NCI-H2029 (cell line): Measurements from ENCODE around the gene ATXN2.

Experiments
- DNase-seq: peaks from one replicate; lab custom pipeline; 2025; lab: John Stamatoyannopoulos, UW

ATXN2 gene

DNA sequence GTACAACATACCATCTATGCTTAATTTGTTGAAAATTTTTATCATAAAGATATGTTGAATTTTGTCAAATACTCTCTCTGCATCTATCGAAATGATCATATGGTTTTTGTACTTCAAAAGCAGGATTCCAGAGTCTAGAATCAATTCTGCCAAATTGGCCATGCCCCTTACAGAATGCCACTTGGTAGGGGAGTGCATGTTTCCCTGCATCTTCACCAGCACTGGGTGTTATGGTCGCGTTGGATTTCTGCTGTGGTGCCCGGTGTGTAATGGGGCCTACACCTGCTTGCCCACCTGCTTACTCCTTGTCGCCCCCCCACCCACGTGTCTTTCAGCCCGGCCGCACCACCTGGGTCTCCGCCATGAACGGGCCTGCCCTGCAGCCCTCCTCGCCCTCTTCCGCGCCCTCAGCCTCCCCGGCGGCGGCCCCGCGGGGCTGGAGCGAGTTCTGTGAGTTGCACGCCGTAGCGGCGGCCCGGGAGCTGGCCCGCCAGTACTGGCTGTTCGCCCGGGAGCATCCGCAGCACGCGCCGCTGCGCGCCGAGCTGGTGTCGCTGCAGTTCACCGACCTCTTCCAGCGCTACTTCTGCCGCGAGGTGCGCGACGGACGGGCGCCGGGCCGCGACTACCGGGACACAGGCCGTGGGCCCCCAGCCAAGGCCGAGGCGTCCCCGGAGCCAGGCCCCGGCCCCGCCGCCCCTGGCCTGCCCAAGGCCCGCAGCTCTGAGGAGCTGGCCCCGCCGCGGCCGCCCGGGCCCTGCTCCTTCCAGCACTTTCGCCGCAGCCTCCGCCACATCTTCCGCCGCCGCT, 181.1 kb downstream of the ATXN2 start:
- no peak for DNase-seq

GRCh38 chr12:111417290-111417689, 181.8 kb downstream of the ATXN2 start:
- DNase-seq = no peak

DNA sequence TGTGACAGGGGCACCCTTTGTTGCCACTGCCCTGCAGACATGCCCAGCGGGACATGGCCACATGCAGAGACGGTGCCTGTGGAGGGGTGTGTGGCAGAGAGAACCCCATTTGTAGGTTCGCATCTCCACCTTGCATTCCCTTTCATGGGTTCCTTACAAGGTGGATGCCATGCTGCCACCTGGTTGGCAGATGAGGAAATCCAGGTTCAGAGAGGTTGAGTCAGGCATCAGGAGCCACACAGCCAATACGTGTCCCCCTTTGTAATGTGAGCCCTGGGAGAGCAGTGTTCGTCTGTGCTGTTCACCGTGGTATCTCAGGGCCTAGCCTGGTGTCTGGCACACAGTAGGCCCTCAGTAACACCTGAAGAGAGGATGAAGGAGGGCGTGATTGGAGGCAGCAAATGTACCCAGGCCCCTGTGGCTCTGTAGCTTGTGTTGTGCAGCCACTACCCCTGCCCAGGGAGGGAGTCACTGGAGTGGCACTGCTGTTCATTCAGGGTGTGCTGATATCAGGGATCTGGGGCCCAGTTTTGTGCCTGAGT, 184.3 kb downstream of the ATXN2 start:
- DNase-seq = no peak

- no peak for DNase-seq
Observed at GRCh38 chr12:111413442-111414086, 185.6 kb downstream of the ATXN2 start.

- no peak for DNase-seq
Observed at GRCh38 chr12:111412830-111413441, 186.2 kb downstream of the ATXN2 start.

GRCh38 chr12:111412007-111412829, 186.9 kb downstream of the ATXN2 start:
- DNase-seq = no peak

GRCh38 chr12:111411185-111411764, 187.8 kb downstream of the ATXN2 start:
- no peak for DNase-seq

- no peak for DNase-seq
Observed at GRCh38 chr12:111410431-111411184, 188.5 kb downstream of the ATXN2 start.

- no peak for DNase-seq
Observed at GRCh38 chr12:111409780-111410430, 189.2 kb downstream of the ATXN2 start.

DNA sequence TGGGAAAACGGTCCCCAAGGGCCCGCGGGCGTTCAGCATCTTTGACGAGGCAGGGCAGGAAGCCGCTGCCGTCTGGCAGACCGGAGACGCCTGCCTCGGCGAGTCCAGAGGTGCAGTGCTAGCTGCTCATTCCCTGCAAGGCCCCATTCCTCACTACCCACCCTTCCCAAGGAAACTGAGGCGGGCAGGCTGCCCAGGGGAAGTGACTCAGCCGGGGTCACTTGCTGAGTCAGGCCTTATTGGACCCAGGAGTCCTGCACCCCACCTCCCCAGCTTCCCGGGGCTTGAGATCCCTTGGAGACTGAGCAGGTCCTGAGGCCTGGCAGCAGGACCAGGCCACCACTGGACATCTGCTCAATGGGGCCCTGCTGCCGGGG, 189.7 kb downstream of the ATXN2 start:
- DNase-seq = no peak

- no peak for DNase-seq
Observed at GRCh38 chr12:111408686-111409402, 190.3 kb downstream of the ATXN2 start.

DNA sequence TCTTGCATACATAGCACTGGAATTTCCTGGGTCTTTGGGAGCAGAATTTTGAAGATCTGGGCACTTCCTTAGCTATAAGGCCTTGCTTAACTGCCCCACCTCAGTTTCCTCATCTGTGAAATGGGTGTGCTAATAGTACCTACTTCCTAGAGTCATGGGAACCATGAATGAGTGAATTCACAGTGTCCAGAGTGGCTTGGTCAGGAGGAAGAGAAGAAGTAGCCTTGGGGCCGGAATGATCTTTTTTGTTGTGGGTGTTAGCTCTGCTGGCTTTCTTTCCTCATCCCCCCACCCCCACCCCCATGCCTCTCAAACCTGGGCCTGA, 191.0 kb downstream of the ATXN2 start:
- no peak for DNase-seq

- no peak for DNase-seq
Observed at GRCh38 chr12:111407377-111408115, 191.6 kb downstream of the ATXN2 start.

- no peak for DNase-seq
Observed at GRCh38 chr12:111406474-111407376, 192.4 kb downstream of the ATXN2 start.

GRCh38 chr12:111405859-111406473, 193.1 kb downstream of the ATXN2 start, which contains the start of gene SH2B3:
Gene SH2B3, plus strand, starts transcription at chr12:111405923. Its CDS starts 12,223 bp downstream, at chr12:111418146.
- no peak for DNase-seq

GRCh38 chr12:111405149-111405858, 193.8 kb downstream of the ATXN2 start:
- peak; percentile 90 for DNase-seq
